Raji (cell line): ENCODE results near the gene HECA.

Experiments used
- POLR2A ChIP-seq: IDR thresholded peaks from 2 replicates; pipeline ENCODE4 v1.6.1; 2011; ENCODE audit warnings: low read depth, low read length, control low read depth; ENCODE audit not compliant: insufficient read depth

HECA gene

DNA sequence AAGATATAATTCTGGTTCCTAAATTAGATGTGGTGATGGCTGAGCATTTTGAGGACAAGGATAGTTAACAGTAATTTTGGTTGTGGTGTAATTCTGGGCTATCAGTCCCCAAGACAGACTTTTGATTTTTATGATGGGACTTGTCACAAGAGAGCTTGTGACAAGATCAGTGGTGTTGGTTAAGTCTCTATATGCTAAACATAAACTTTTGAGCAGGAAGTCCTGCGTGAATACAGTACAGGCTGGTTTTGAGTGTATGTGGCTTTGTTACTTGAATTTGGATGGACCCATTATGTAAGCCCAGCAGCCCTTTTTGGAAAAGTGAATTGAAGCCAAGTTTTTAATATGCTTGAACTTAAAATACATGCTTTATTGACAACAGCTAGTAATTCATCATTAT, 38.9 kb downstream of the HECA start:
- no peak for TF ChIP-seq POLR2A

GRCh38 chr6:139174961-139175360, 40.1 kb downstream of the HECA start:
- no peak for TF ChIP-seq POLR2A

- TF ChIP-seq POLR2A: no peak
These were observed 40.6 kb downstream of the HECA start for GRCh38 chr6:139175389-139175948.

- TF ChIP-seq POLR2A: no peak
These were observed 46.4 kb downstream of the HECA start for GRCh38 chr6:139181236-139181635.

DNA sequence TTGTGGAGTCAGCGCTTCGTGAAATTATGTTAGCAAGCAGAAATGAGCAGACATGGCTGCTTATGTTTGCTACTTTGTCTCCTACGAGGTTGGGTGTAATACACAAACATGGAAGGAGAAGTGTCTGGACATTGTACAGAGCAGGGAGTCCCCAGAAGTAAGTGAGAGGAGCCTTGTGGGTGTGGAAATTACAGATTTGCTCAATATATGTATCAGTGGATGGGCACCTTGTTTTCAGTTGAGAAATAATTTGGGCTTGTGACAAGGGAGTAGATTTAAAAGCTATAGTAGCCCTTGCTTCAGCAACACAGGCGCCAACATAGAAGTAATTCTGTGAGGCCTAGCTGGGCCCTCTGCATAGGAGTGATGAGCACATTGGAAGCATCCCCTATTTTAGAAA, 49.2 kb downstream of the HECA start:
- no peak for TF ChIP-seq POLR2A

GRCh38 chr6:139184459-139184858, 49.6 kb downstream of the HECA start:
- TF ChIP-seq POLR2A: no peak

GRCh38 chr6:139186242-139186641, 51.4 kb downstream of the HECA start:
- TF ChIP-seq POLR2A: no peak

- no peak for TF ChIP-seq POLR2A
These were observed 51.8 kb downstream of the HECA start for GRCh38 chr6:139186692-139187091.

- TF ChIP-seq POLR2A: no peak
These were observed 52.6 kb downstream of the HECA start for GRCh38 chr6:139187489-139187888.

DNA sequence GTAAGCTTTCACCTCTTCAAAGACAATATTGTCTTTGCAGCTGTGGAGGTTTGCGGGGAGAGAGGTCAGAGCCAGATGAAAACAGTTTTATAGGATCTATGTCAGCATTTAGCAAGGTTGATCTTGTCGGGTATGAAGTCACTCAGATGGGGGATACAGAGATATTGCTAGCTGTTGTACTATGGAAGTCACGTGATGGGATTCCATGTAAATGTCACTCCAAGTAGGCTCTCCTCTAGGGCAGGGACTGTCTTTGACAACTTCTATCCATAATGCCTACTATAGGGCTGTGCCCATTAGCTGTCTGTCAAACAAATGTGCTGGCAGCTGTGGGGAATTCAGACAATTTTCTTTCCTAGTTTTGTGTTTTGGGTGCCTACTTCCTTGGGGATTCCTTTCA, 54.8 kb downstream of the HECA start:
- no peak for TF ChIP-seq POLR2A

GRCh38 chr6:139194740-139195139, 59.9 kb downstream of the HECA start:
- no peak for TF ChIP-seq POLR2A

- TF ChIP-seq POLR2A: no peak
These were observed 63.8 kb downstream of the HECA start for GRCh38 chr6:139198529-139199288.

DNA sequence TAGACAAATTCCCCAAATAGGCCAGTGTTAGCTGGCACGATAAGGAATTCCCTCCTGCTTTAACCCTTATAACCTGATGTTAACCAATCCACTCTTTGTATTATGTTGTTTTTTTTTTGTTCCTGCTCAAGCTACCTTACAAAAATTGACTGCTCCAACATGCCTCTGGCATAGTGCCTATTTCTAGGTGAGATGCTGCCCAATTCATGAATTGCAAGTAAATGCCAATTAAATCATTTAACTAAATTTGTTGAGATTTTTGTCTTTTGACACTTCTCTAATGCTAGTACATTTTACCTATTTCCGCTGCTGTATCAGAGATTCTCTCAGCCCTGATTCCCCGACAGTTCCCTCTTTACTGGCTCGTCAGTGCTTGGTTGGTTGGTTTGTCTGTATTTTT, 66.5 kb downstream of the HECA start:
- TF ChIP-seq POLR2A: no peak

GRCh38 chr6:139204978-139205377, 70.1 kb downstream of the HECA start:
- no peak for TF ChIP-seq POLR2A

DNA sequence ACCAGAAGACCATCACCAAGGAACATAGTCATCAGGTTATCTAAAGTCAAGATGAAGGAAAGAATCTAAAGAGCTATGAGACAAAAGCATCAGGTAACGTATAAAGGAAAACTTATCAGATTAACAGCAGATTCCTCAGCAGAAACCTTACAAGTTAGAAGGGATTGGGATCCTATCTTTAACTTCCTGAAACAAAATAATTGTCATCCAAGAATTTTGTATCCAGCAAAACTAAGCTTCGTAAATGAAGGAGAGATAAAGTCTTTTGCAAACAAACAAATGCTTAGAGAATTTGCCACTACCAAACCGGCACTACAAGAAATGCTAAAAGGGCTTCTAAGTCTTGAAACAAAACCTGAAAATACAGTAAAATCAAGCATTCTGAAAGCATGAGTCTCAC, 71.0 kb downstream of the HECA start:
- TF ChIP-seq POLR2A: no peak

GRCh38 chr6:139219271-139219729, 84.4 kb downstream of the HECA start:
- TF ChIP-seq POLR2A: peak; percentile 96

GRCh38 chr6:139219746-139220145, 84.9 kb downstream of the HECA start:
- TF ChIP-seq POLR2A: no peak; the same call in 1 of the 2 replicates
